ENCODE results near the gene AFP.

AFP gene

GRCh38 chr4:73419106-73420038, 16.6 kb upstream of the AFP start:
- H3K36me3 ChIP-seq (ENCODE audit: control insufficient read depth, insufficient read depth, low read length) = no peaks in the 10 kb centered on the region
- no peaks in the 10 kb centered on the region for H3K27me3 ChIP-seq (ENCODE audit: insufficient read depth, low read length, poor library complexity)
- no CpG with 5 or more reads among the region's 7 CpGs for WGBS (ENCODE audit: extremely low coverage, insufficient coverage, low lambda C conversion rate)
- H3K4me3 ChIP-seq (ENCODE audit: low read length) = no peak overlapping the region
- H3K4me2 ChIP-seq (ENCODE audit: low read length) = no peak overlapping the region
- no peak overlapping the region for H3K4ac ChIP-seq (ENCODE audit: low read depth, low read length)
- no peak overlapping the region for H3K9ac ChIP-seq (ENCODE audit: low read length)
- H4K5ac ChIP-seq (ENCODE audit: low read length) = no peak overlapping the region
- no peaks in the 10 kb centered on the region for H3K79me2 ChIP-seq (ENCODE audit: control insufficient read depth, insufficient read depth, low read length)
- H3K27ac ChIP-seq (ENCODE audit: low read depth, low read length) = no peak overlapping the region
- no peak overlapping the region for H3K23ac ChIP-seq (ENCODE audit: low read length)
- no peak overlapping the region for H2AK5ac ChIP-seq (ENCODE audit: low read length)
- no peak overlapping the region for H2BK15ac ChIP-seq (replicated peaks; ENCODE audit: low read depth)
- H3K79me1 ChIP-seq (ENCODE audit: low read length) = no peaks in the 10 kb centered on the region
- H4K8ac ChIP-seq (ENCODE audit: low read depth, low read length) = no peak overlapping the region
- DNase-seq = no peak
- H2BK120ac ChIP-seq (ENCODE audit: low read depth, low read length) = no peak overlapping the region
- no peaks in the 10 kb centered on the region for H3K4me1 ChIP-seq (ENCODE audit: control insufficient read depth, low read depth, low read length)
- no peak overlapping the region for H3K56ac ChIP-seq (ENCODE audit: low read length)
- no peak overlapping the region for H2BK5ac ChIP-seq (ENCODE audit: low read length)
- no peak overlapping the region for H3K18ac ChIP-seq (ENCODE audit: low read length)

DNA sequence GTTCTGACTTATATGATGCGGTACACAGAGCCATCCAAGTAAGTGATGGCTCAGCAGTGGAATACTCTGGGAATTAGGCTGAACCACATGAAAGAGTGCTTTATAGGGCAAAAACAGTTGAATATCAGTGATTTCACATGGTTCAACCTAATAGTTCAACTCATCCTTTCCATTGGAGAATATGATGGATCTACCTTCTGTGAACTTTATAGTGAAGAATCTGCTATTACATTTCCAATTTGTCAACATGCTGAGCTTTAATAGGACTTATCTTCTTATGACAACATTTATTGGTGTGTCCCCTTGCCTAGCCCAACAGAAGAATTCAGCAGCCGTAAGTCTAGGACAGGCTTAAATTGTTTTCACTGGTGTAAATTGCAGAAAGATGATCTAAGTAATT, 15.4 kb upstream of the AFP start:
- no CpG with 5 or more reads among the region's 2 CpGs for WGBS (ENCODE audit: extremely low coverage, insufficient coverage, low lambda C conversion rate)

GRCh38 chr4:73421708-73422457, 14.1 kb upstream of the AFP start:
- Histone ChIP-seq H4K5ac (ENCODE audit: low read length) (no peak overlapping the region), H3K27ac (ENCODE audit: low read depth, low read length) (no peak overlapping the region), H3K4me3 (ENCODE audit: low read length) (no peak overlapping the region), H3K4me2 (ENCODE audit: low read length) (no peak overlapping the region), H3K9ac (ENCODE audit: low read length) (no peak overlapping the region), H3K79me1 (ENCODE audit: low read length) (no peaks in the 10 kb centered on the region), H3K36me3 (ENCODE audit: control insufficient read depth, insufficient read depth, low read length) (no peaks in the 10 kb centered on the region), H3K18ac (ENCODE audit: low read length) (no peak overlapping the region), H2BK5ac (ENCODE audit: low read length) (no peak overlapping the region), H3K4ac (ENCODE audit: low read depth, low read length) (no peak overlapping the region), H3K27me3 (ENCODE audit: insufficient read depth, low read length, poor library complexity) (no peaks in the 10 kb centered on the region), H3K56ac (ENCODE audit: low read length) (no peak overlapping the region), H2AK5ac (ENCODE audit: low read length) (no peak overlapping the region), H3K23ac (ENCODE audit: low read length) (no peak overlapping the region), H4K8ac (ENCODE audit: low read depth, low read length) (no peak overlapping the region), H3K4me1 (ENCODE audit: control insufficient read depth, low read depth, low read length) (no peaks in the 10 kb centered on the region), H3K79me2 (ENCODE audit: control insufficient read depth, insufficient read depth, low read length) (no peaks in the 10 kb centered on the region), H2BK120ac (ENCODE audit: low read depth, low read length) (no peak overlapping the region), H2BK15ac (replicated peaks; ENCODE audit: low read depth) (no peak overlapping the region)
- no peak for DNase-seq

More for the DNA sequence above, 15.4 kb upstream of the AFP start:
- no peak overlapping the region for H2BK15ac ChIP-seq (replicated peaks; ENCODE audit: low read depth)
- no peaks in the 10 kb centered on the region for H3K36me3 ChIP-seq (ENCODE audit: control insufficient read depth, insufficient read depth, low read length)
- no peak overlapping the region for H3K4me3 ChIP-seq (ENCODE audit: low read length)
- H3K27me3 ChIP-seq (ENCODE audit: insufficient read depth, low read length, poor library complexity) = no peaks in the 10 kb centered on the region
- H2AK5ac ChIP-seq (ENCODE audit: low read length) = no peak overlapping the region
- H4K8ac ChIP-seq (ENCODE audit: low read depth, low read length) = no peak overlapping the region
- no peak overlapping the region for H3K23ac ChIP-seq (ENCODE audit: low read length)
- no peak overlapping the region for H3K27ac ChIP-seq (ENCODE audit: low read depth, low read length)
- H3K4ac ChIP-seq (ENCODE audit: low read depth, low read length) = no peak overlapping the region
- H3K18ac ChIP-seq (ENCODE audit: low read length) = no peak overlapping the region
- H2BK5ac ChIP-seq (ENCODE audit: low read length) = no peak overlapping the region
- DNase-seq = no peak
- no peaks in the 10 kb centered on the region for H3K4me1 ChIP-seq (ENCODE audit: control insufficient read depth, low read depth, low read length)
- no peaks in the 10 kb centered on the region for H3K79me1 ChIP-seq (ENCODE audit: low read length)
- H3K79me2 ChIP-seq (ENCODE audit: control insufficient read depth, insufficient read depth, low read length) = no peaks in the 10 kb centered on the region
- no peak overlapping the region for H4K5ac ChIP-seq (ENCODE audit: low read length)
- H2BK120ac ChIP-seq (ENCODE audit: low read depth, low read length) = no peak overlapping the region
- no peak overlapping the region for H3K56ac ChIP-seq (ENCODE audit: low read length)
- H3K4me2 ChIP-seq (ENCODE audit: low read length) = no peak overlapping the region
- no peak overlapping the region for H3K9ac ChIP-seq (ENCODE audit: low read length)

DNA sequence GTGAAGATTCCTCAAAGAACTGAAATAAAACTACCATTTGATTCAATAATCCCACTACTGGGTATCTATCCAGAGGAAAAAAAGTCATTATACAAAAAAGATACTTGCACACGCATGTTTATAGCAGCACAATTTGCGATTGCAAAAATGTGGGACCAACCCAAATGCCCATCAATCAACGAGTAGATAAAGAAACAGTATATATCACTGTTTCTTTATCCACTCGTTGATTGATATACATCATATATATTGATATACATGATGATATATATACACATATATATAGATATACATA, 13.6 kb upstream of the AFP start:
- Histone ChIP-seq H3K18ac (ENCODE audit: low read length) (no peak overlapping the region), H2BK120ac (ENCODE audit: low read depth, low read length) (no peak overlapping the region), H3K23ac (ENCODE audit: low read length) (no peak overlapping the region), H3K4me3 (ENCODE audit: low read length) (no peak overlapping the region), H3K4me1 (ENCODE audit: control insufficient read depth, low read depth, low read length) (no peaks in the 10 kb centered on the region), H4K5ac (ENCODE audit: low read length) (no peak overlapping the region), H3K79me2 (ENCODE audit: control insufficient read depth, insufficient read depth, low read length) (no peaks in the 10 kb centered on the region), H3K27ac (ENCODE audit: low read depth, low read length) (no peak overlapping the region), H2AK5ac (ENCODE audit: low read length) (no peak overlapping the region), H2BK5ac (ENCODE audit: low read length) (no peak overlapping the region), H3K4me2 (ENCODE audit: low read length) (no peak overlapping the region), H3K79me1 (ENCODE audit: low read length) (no peaks in the 10 kb centered on the region), H3K36me3 (ENCODE audit: control insufficient read depth, insufficient read depth, low read length) (no peaks in the 10 kb centered on the region), H3K56ac (ENCODE audit: low read length) (no peak overlapping the region), H2BK15ac (replicated peaks; ENCODE audit: low read depth) (no peak overlapping the region), H3K9ac (ENCODE audit: low read length) (no peak overlapping the region), H3K27me3 (ENCODE audit: insufficient read depth, low read length, poor library complexity) (no peaks in the 10 kb centered on the region), H4K8ac (ENCODE audit: low read depth, low read length) (no peak overlapping the region), H3K4ac (ENCODE audit: low read depth, low read length) (no peak overlapping the region)
- DNase-seq = no peak
- WGBS (ENCODE audit: extremely low coverage, insufficient coverage, low lambda C conversion rate) = no CpG with 5 or more reads among the region's 4 CpGs

DNA sequence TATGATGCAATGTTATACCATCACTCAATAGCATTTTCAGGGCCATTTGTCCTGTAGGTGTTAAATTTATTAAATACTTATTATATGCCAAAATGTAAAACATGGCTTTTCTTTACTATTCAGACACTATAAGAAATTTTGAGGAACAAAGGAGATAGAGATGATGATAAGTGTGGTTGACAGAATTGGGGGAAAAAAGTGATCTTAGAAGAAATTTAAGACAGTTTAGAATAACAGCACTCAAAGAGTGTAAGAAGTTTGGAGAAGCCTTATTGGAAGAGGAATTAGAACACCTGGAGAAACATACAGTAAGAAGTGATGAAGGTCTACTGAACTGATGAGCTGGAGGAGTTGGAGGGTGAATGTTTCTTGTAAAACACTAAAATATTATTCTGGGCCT, 12.8 kb upstream of the AFP start:
- no peak overlapping the region for H3K23ac ChIP-seq (ENCODE audit: low read length)
- H3K18ac ChIP-seq (ENCODE audit: low read length) = no peak overlapping the region
- H3K79me1 ChIP-seq (ENCODE audit: low read length) = no peaks in the 10 kb centered on the region
- no peaks in the 10 kb centered on the region for H3K4me1 ChIP-seq (ENCODE audit: control insufficient read depth, low read depth, low read length)
- DNase-seq = no peak
- no peak overlapping the region for H4K5ac ChIP-seq (ENCODE audit: low read length)
- no peak overlapping the region for H3K56ac ChIP-seq (ENCODE audit: low read length)
- H3K27me3 ChIP-seq (ENCODE audit: insufficient read depth, low read length, poor library complexity) = no peaks in the 10 kb centered on the region
- no peak overlapping the region for H3K27ac ChIP-seq (ENCODE audit: low read depth, low read length)
- no peak overlapping the region for H2BK5ac ChIP-seq (ENCODE audit: low read length)
- no peak overlapping the region for H3K9ac ChIP-seq (ENCODE audit: low read length)
- H4K8ac ChIP-seq (ENCODE audit: low read depth, low read length) = no peak overlapping the region
- no peak overlapping the region for H3K4ac ChIP-seq (ENCODE audit: low read depth, low read length)
- no peaks in the 10 kb centered on the region for H3K36me3 ChIP-seq (ENCODE audit: control insufficient read depth, insufficient read depth, low read length)
- H2BK15ac ChIP-seq (replicated peaks; ENCODE audit: low read depth) = no peak overlapping the region
- no peaks in the 10 kb centered on the region for H3K79me2 ChIP-seq (ENCODE audit: control insufficient read depth, insufficient read depth, low read length)
- H2BK120ac ChIP-seq (ENCODE audit: low read depth, low read length) = no peak overlapping the region
- H3K4me2 ChIP-seq (ENCODE audit: low read length) = no peak overlapping the region
- H3K4me3 ChIP-seq (ENCODE audit: low read length) = no peak overlapping the region
- H2AK5ac ChIP-seq (ENCODE audit: low read length) = no peak overlapping the region

All from mesendoderm (in vitro differentiated cells).